Lower lobe of right lung (tissue), 2 donors: ENCODE results near the gene TP53AIP1. TPM values are rescaled to one million over a fixed set of nuclear protein-coding genes. Genes with fewer than 3 reads are reported as not detected.

ENCODE experiments used
- ATAC-seq, 2 donors: fragments of 200-7000 bp; cut with Tn5 transposase; one replicate each; pipeline ENCODE4 v1.9.1; 2020 to 2022; ENCODE audit warnings: mild to moderate bottlenecking in 2 of 2, moderate library complexity in 2 of 2
- DNase-seq: peaks from one replicate; pipeline ENCODE4 v3.0.0-alpha.2; 2020
- H3K27ac ChIP-seq: fragments of 200-600 bp; one replicate; pipeline ENCODE4 v1.8.0; 2022
- H3K27me3 ChIP-seq: fragments of 200-600 bp; one replicate; pipeline ENCODE4 v1.8.0; 2022; ENCODE audit warnings: low read depth
- H3K36me3 ChIP-seq: fragments of 200-600 bp; one replicate; pipeline ENCODE4 v1.8.0; 2022; ENCODE audit warnings: mild to moderate bottlenecking
- H3K4me1 ChIP-seq: fragments of 200-600 bp; one replicate; pipeline ENCODE4 v1.8.0; 2022
- H3K4me3 ChIP-seq: fragments of 200-600 bp; one replicate; pipeline ENCODE4 v1.8.0; 2022; ENCODE audit warnings: mild to moderate bottlenecking
- H3K9me3 ChIP-seq: fragments of 200-600 bp; one replicate; pipeline ENCODE4 v1.8.0; 2022
- intact Hi-C: fragments of 100-400 bp; cut with DNase I; formaldehyde crosslinking; loops from one replicate; pipeline ENCODE4 v1.11.0; 2022
- total RNA-seq: library from RNA; stranded (reverse); fragmentation: NEBNext Ultra II Directional; extraction: Animal tissue kit (Norgen Biotek cat#: 25700); gene quantifications from one replicate; pipeline ENCODE4 v1.2.1, GENCODE V29; 2021
- TF ChIP-seq, protein P1 (sequence below): fragments of 200-600 bp; IDR thresholded peaks from one replicate; pipeline ENCODE4 v1.8.0; 2022; ENCODE audit warnings: antibody characterized with exemption, mild to moderate bottlenecking
- donor health status: DM: no; HTN: yes; CAD: no; lungs with severe emphysema.

Gene TP53AIP1
- total RNA-seq, 1 donor from 2014 or later: not detected

DNA sequence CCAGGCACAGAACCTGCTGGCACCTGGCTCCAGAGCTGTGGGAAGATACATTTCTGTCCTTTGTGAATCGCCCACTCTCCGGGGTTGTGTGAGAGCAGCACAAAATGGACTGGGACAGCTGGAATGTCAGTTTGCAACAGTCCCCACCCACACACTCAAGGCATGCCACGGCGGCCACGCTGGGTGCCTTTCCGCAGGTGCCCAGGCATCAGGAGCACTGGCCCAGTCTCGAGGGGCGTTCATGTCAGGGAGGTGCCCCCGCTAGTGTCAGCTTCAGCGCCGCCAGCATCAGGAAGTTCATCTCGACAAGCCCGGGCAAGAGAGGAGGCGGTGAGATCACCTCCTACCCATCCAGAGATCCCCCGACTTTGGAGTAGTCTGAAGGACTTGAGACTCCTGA is 2.1 kb downstream of the TP53AIP1 start:
- no peak for DNase-seq
- TF ChIP-seq, protein P1, sequence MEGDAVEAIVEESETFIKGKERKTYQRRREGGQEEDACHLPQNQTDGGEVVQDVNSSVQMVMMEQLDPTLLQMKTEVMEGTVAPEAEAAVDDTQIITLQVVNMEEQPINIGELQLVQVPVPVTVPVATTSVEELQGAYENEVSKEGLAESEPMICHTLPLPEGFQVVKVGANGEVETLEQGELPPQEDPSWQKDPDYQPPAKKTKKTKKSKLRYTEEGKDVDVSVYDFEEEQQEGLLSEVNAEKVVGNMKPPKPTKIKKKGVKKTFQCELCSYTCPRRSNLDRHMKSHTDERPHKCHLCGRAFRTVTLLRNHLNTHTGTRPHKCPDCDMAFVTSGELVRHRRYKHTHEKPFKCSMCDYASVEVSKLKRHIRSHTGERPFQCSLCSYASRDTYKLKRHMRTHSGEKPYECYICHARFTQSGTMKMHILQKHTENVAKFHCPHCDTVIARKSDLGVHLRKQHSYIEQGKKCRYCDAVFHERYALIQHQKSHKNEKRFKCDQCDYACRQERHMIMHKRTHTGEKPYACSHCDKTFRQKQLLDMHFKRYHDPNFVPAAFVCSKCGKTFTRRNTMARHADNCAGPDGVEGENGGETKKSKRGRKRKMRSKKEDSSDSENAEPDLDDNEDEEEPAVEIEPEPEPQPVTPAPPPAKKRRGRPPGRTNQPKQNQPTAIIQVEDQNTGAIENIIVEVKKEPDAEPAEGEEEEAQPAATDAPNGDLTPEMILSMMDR: no peak
- H3K27ac ChIP-seq: no peak overlapping the region
- no peaks in the 10 kb centered on the region for H3K9me3 ChIP-seq
- no peak for ATAC-seq
- intact Hi-C loops: no loop called here
- H3K4me3 ChIP-seq: no peak overlapping the region
- no peaks in the 10 kb centered on the region for H3K4me1 ChIP-seq
- H3K36me3 ChIP-seq: no peaks in the 10 kb centered on the region
- H3K27me3 ChIP-seq: no peaks in the 10 kb centered on the region

GRCh38 chr11:128940156-128940555 is 2.5 kb downstream of the TP53AIP1 start:
- no peaks in the 10 kb centered on the region for H3K4me1 ChIP-seq
- TF ChIP-seq, protein P1: no peak
- intact Hi-C loops: no loop called here
- H3K36me3 ChIP-seq: no peaks in the 10 kb centered on the region
- ATAC-seq: no peak
- H3K27me3 ChIP-seq: no peaks in the 10 kb centered on the region
- H3K4me3 ChIP-seq: no peak overlapping the region
- H3K27ac ChIP-seq: no peak overlapping the region
- DNase-seq: no peak
- no peaks in the 10 kb centered on the region for H3K9me3 ChIP-seq

DNA sequence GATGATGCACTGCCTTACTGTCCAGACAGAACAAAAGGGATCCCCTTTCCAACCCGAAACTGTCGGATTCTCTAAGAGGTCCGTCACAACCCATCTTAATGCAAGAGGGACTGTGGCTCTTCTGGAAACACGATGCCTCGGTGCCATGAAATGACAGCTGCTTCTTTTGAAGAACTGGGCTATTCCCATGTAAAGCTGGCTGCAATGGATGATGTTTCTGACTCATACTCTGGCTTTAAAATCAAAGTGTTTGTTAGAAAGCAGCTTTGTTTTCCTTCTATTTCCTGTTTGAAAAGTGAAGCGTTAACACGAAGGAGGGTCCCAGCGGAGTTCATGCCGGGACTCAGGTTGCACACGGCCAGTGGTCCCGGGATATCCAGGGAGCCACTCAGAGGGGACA is 3.1 kb downstream of the TP53AIP1 start:
- TF ChIP-seq, protein P1: no peak
- no peaks in the 10 kb centered on the region for H3K27me3 ChIP-seq
- no peaks in the 10 kb centered on the region for H3K36me3 ChIP-seq
- intact Hi-C loops: no loop called here
- no peak overlapping the region for H3K4me3 ChIP-seq
- H3K4me1 ChIP-seq: no peaks in the 10 kb centered on the region
- ATAC-seq (no peak), DNase-seq (no peak)
- no peak overlapping the region for H3K27ac ChIP-seq
- H3K9me3 ChIP-seq: no peaks in the 10 kb centered on the region

DNA sequence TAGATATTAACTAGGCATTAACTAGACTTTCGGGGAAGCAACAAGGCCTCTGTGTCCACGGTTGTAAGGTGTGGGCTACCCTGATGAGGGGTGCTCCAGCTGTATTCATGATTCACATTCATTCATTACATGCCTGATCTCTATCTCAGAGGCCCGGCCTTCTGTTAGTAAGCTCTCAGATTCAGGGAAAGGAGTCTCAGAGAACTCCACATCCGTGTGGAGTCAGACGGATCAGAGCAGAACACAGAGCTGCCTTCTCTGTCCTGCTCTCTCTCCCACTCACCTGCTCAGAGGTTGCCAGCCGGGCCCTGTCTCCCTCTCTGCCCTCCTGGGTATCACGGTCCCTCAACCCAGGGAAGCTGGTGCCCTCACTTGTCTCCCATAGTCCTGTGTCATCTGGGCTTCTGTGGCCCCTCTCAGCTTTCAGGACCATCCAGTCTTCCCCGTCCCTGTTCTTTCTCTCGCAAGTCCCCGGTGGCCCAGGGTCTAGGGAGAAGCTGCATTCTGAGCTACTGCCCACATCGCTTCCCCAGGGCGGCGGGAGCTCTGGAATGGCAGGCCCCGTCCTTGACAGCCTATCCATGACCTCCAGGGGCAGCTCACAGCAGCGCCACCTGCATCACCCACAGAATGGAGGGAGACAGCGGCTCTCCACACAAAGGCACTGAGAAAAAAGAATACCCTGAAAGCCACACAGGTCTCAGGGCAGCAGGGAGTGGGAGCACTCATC is 4.3 kb downstream of the TP53AIP1 start:
- Histone ChIP-seq H3K4me3 (no peak overlapping the region), H3K27me3 (no peaks in the 10 kb centered on the region), H3K9me3 (no peaks in the 10 kb centered on the region), H3K4me1 (no peaks in the 10 kb centered on the region), H3K36me3 (no peaks in the 10 kb centered on the region), H3K27ac (no peak overlapping the region)
- intact Hi-C loops: no loop called here
- ATAC-seq (no peak), DNase-seq (no peak)
- TF ChIP-seq, protein P1: no peak

GRCh38 chr11:128937480-128937879 is 5.2 kb downstream of the TP53AIP1 start:
- TF ChIP-seq, protein P1: no peak
- ATAC-seq (no peak), DNase-seq (no peak)
- Histone ChIP-seq H3K4me3 (no peak overlapping the region), H3K27me3 (no peaks in the 10 kb centered on the region), H3K27ac (no peak overlapping the region), H3K9me3 (no peaks in the 10 kb centered on the region), H3K4me1 (no peaks in the 10 kb centered on the region), H3K36me3 (no peaks in the 10 kb centered on the region)
- intact Hi-C loops: no loop called here
